PFSK-1 (cell line): ENCODE results near the gene NR5A1.

Experiments used
- FOXP2 ChIP-seq: optimal IDR thresholded peaks from 2 replicates; pipeline ENCODE3; 2011; ENCODE audit warnings: borderline replicate concordance, control low read depth, inconsistent platforms; ENCODE audit not compliant: insufficient read depth; ENCODE audit errors: extremely low read length, extremely low read depth
- POLR2AphosphoS5 ChIP-seq: IDR thresholded peaks from 2 replicates; pipeline ENCODE4 v1.6.1; 2012; ENCODE audit warnings: low read depth, mild to moderate bottlenecking, control low read depth, low read length, moderate library complexity
- REST ChIP-seq, 2 experiments: IDR thresholded peaks; 2 replicates each; pipeline versions ENCODE4 v1.6.1 to v1.8.0; 2011 to 2012; ENCODE audit warnings: low read depth in 2 of 2, low read length in 2 of 2, control low read depth in 1 of 2, inconsistent platforms in 1 of 2, mild to moderate bottlenecking in 1 of 2, moderate library complexity in 1 of 2; ENCODE audit not compliant: insufficient read depth in 1 of 2
- SIN3A ChIP-seq: IDR thresholded peaks from 2 replicates; pipeline ENCODE4 v1.6.1; 2012; ENCODE audit warnings: mild to moderate bottlenecking, low read length, moderate library complexity, borderline replicate concordance; ENCODE audit not compliant: insufficient read depth
- TAF1 ChIP-seq: IDR thresholded peaks from 2 replicates; pipeline ENCODE4 v1.6.1; 2012; ENCODE audit warnings: low read length, control low read depth, borderline replicate concordance; ENCODE audit not compliant: insufficient read depth

Gene NR5A1

GRCh38 chr9:124481115-124481514 is 26.1 kb downstream of the NR5A1 start:
- TF ChIP-seq REST (IDR thresholded peaks at IDR 0.05; ENCODE audit: insufficient read depth in 1 of 2, low read depth in 2 of 2, low read length in 2 of 2) (no peak), SIN3A (no peak), FOXP2 (no peak), TAF1 (no peak), POLR2AphosphoS5 (no peak)

- TF ChIP-seq FOXP2 (peak; percentile 18), SIN3A (no peak)
Measured at GRCh38 chr9:124480621-124480981, 26.6 kb downstream of the NR5A1 start.

GRCh38 chr9:124479947-124480620 is 27.1 kb downstream of the NR5A1 start:
- no peak for TF ChIP-seq TAF1
- TF ChIP-seq FOXP2: no peak
- no peak for TF ChIP-seq POLR2AphosphoS5
- TF ChIP-seq SIN3A: no peak
- no peak for TF ChIP-seq REST (IDR thresholded peaks at IDR 0.05; ENCODE audit: insufficient read depth in 1 of 2, low read depth in 2 of 2, low read length in 2 of 2)

GRCh38 chr9:124479371-124479770 is 27.8 kb downstream of the NR5A1 start:
- TF ChIP-seq SIN3A (no peak), TAF1 (no peak), REST (IDR thresholded peaks at IDR 0.05; ENCODE audit: insufficient read depth in 1 of 2, low read depth in 2 of 2, low read length in 2 of 2) (no peak), POLR2AphosphoS5 (no peak), FOXP2 (no peak)

GRCh38 chr9:124478354-124478753 is 28.8 kb downstream of the NR5A1 start:
- TF ChIP-seq TAF1 (no peak), REST (IDR thresholded peaks at IDR 0.05; ENCODE audit: insufficient read depth in 1 of 2, low read depth in 2 of 2, low read length in 2 of 2) (no peak), FOXP2 (no peak), POLR2AphosphoS5 (no peak), SIN3A (no peak)
